Measurements from ENCODE around the gene FCER2. TPM values are rescaled to one million over a fixed set of nuclear protein-coding genes. Genes with fewer than 3 reads are reported as not detected.
"Not testable (repeated sequence)": the region's sequence is repeated elsewhere in the genome, so short reads cannot be mapped to it uniquely, and the experiment has no call there.

Gene FCER2, protein sequence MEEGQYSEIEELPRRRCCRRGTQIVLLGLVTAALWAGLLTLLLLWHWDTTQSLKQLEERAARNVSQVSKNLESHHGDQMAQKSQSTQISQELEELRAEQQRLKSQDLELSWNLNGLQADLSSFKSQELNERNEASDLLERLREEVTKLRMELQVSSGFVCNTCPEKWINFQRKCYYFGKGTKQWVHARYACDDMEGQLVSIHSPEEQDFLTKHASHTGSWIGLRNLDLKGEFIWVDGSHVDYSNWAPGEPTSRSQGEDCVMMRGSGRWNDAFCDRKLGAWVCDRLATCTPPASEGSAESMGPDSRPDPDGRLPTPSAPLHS
- total RNA-seq (ENCODE audit: insufficient read depth, low replicate concordance), result not detected

- no peak for DNase-seq (ENCODE audit: low spot score)
These were observed at the start of gene FCER2 for GRCh38 chr19:7701654-7702457. TSS of gene FCER2 (minus strand) at chr19:7702131. CDS start at chr19:7699760, 2,371 bp downstream.

DNA sequence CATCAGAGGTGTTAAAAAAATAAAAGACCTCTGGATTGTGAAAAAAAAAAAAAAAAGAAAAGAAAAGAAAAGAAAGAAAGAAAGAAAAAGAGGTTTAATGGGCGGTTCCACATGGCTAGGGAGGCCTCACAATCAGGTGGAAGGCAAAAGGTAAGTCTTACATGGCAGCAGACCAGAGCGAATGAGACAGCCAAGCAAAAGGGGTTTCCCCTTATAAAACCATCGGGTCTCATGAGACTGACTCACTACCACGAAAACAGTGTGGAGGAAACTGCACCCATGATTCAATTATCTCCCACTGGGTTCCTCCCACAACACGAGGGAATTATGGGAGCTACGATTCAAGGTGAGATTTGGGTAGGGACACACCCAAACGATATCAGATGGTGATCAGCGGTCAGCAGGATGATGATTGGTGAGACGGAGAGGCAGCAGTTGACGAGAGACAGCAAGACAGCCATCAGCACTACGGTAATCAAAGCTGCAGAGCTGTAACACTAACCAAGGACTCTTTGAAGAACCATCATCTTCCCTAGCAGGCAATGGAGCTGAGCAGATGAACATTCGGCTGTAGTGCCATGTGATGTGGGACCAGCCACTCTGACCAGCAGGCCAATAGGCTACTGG is 49.3 kb upstream of the FCER2 start:
- DNase-seq (ENCODE audit: low spot score), result no peak

DNA sequence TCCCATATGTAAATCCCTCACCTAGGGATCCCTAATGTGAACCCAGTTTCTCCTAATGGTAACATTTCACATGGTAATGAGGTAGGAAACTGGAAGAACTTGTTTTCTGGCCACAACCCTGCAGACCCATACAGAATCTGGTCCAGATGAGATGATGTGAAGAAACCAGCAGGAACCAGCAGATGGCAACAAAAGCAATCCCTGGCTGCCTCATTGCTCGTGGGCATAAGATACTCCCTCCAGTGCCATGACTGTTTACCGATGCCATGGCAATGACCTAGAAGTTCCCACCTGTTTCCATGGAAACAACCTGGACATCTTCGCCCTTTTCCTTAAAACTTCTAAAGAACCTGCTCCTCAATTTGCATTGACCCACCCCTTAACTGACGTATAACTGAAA is 46.8 kb upstream of the FCER2 start:
- peak; percentile 23 for DNase-seq (ENCODE audit: low spot score)

DNA sequence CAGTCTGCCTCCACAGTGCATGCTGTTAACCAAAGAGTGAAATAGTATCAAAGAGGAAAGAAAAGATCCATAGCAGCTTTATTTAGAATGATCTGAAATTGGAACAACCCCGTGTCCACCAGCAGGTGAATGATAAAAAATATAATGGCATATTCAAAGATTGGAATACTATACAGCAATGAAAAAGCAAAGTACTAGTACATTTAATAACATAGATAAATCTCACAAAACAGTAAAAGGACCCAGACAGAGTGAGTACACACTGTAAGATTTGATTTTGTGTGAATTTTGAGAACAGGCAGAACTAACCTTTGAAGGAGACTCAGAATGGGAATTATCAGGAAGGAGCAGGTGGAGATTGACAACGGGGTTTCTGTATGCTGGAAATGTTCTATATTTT is 46.2 kb upstream of the FCER2 start:
- no peak for DNase-seq (ENCODE audit: low spot score)

GRCh38 chr19:7746903-7747884 is 45.3 kb upstream of the FCER2 start, which contains the start of gene CD209:
TSS of gene CD209 (minus strand) at chr19:7747534. CDS start at chr19:7747511, 23 bp downstream.
- DNase-seq (ENCODE audit: low spot score), result no peak

- DNase-seq (ENCODE audit: low spot score), result not testable (repeated sequence)
These were observed 44.4 kb upstream of the FCER2 start for GRCh38 chr19:7746306-7746705.

GRCh38 chr19:7744871-7745650 is 43.1 kb upstream of the FCER2 start:
- no peak for DNase-seq (ENCODE audit: low spot score)

GRCh38 chr19:7744199-7744786 is 42.4 kb upstream of the FCER2 start:
- DNase-seq (ENCODE audit: low spot score), result no peak

DNA sequence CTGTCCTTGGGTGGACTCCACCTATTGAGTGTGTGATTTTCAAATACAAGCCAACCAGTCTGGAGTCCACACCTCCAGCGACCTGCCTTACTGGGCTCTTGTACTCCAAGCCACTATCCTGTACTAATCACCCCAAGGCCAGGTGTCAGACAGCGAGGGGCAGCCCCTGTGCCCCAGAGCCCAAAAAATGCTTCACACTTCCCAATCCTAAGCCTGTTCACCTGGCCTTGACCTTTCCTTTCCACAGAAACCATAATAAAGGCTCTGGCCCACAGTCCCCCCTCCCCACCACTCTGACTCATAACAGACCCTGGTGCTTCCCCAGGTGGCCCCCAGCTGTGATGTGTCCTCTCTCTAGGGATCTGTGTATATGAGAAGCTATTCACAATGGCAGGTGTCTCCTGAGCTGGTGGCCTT is 41.5 kb upstream of the FCER2 start:
- DNase-seq (ENCODE audit: low spot score), result no peak

- DNase-seq (ENCODE audit: low spot score), result no peak
These were observed 41.1 kb upstream of the FCER2 start for GRCh38 chr19:7742991-7743390.

DNA sequence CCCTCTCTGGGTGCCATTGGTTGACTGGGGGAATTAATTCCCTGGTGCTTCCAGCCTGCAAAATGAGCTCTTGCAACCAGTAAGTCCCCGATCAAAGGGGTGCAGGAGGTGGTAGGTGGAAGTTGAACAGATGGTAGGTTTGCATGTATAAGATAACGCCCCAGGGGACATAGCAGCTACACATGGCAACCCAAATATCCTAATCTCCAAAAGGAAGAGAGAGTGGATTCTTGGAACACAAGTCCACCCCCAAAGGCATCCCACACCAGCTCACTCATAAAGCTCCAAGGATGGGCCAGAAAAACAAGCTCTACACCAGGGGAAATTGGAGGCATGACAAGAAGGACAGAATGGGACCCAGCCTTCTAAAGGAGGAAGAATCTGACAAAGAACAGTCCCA is 40.6 kb upstream of the FCER2 start:
- no peak for DNase-seq (ENCODE audit: low spot score)

- no peak for DNase-seq (ENCODE audit: low spot score)
These were observed 38.7 kb upstream of the FCER2 start for GRCh38 chr19:7740682-7741054.

DNA sequence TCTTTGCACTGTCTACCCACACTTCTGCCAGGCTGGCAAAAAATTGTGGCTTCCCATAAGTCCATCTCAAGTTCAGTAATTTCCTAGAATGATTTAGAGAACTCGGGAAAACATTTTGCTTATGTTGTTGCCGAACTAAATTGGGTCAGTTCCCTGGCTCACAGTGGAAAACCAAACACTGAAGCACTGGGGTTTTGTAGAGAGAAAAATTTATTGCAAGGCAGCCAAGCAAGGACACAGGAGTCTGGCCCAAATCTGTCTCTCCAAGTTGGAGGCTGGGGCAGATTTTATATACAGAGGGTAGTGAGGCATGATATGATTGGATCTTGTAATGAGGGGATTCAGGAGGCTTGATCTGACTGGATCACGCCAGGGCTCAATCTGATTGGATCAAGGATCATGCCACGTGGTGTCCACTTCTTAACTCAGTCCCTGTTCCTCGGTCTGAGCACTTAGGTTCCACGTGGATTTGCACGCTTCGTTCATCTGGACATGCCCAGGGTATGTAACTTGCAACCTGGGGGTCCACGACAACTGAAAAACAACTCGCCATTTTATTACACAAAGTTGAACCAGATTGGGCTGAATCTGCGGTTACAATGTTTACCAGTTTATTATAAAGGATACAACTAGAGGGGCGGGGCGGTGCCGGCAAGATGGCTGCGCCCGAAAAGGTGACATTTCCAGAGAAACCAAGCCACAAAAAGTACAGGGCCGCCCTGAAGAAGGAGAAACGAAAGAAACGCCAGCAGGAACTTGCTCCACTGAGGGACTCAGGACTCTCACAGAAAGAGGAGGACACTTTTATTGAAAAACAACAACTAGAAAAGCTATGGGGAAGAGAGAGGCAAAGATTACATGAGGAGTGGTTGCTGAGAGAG is 38.1 kb upstream of the FCER2 start:
- no peak for DNase-seq (ENCODE audit: low spot score)

- DNase-seq (ENCODE audit: low spot score), result no peak
These were observed 37.4 kb upstream of the FCER2 start for GRCh38 chr19:7739211-7739755.

DNA sequence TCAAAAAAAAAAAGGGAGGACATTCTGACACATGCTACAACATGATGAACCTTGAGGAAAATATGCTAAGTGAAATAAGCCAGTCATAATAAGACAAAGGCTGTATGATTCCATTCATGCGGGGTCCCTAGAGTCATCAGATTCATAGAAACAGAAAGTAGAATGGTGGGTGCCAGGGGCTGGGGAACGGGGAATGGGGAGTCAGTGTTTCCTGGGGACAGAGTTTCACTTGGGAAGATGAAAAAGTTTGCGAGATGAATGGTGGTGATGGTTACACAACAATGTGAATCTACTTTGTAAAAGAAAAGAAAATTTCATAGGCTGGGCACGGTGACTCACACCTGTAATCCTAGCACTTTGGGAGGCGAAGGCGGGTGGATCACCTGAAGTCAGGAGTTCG is 36.1 kb upstream of the FCER2 start:
- no peak for DNase-seq (ENCODE audit: low spot score)

GRCh38 chr19:7737215-7737614 is 35.3 kb upstream of the FCER2 start:
- no peak for DNase-seq (ENCODE audit: low spot score)

DNA sequence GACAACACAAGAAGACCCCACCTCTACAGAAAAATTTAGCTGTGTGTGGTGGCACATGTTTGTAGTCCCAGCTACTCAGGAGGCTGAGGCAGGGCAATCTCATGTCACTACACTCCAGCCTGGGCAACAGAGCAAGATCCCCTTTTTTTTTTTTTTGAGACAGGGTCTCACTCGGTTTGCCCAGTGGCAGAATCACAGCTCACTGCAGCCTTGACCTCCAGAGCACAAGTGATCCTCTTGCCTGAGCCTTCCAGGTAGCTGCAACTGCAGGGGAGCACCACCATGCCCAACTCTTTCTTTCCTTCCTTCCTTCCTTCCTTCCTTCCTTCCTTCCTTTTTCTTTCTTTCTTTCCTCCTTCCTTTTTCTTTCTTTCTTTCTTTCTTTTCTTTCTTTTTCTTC is 34.2 kb upstream of the FCER2 start:
- DNase-seq (ENCODE audit: low spot score), result no peak
